Breast epithelium (tissue), 4 donors: Measurements from ENCODE around the gene HIC1. TPM values are rescaled to one million over a fixed set of nuclear protein-coding genes. Genes with fewer than 3 reads are reported as not detected.
A peak's percentile ranks its signal among the peaks of the same experiment; 100 is the strongest.

Source experiments
- DNase-seq, 2 donors: peaks; one replicate each; pipeline ENCODE4 v3.0.0-alpha.2; 2019; ENCODE audit warnings: low spot score in 2 of 2
- H3K27ac ChIP-seq, 2 donors: fragments of 200-600 bp; sonication (generic) in 1 of 2; one replicate each; pipeline ENCODE4 v1.5.1; 2016 to 2019; ENCODE audit warnings: mild to moderate bottlenecking in 1 of 2
- H3K27me3 ChIP-seq, 2 donors: fragments of 200-600 bp; sonication (generic) in 1 of 2; one replicate each; pipeline versions ENCODE4 v1.5.1 to v1.6.0; 2017 to 2019; ENCODE audit warnings: control low read depth in 1 of 2, mild to moderate bottlenecking in 1 of 2
- H3K36me3 ChIP-seq: fragments of 200-600 bp; one replicate; pipeline ENCODE4 v1.5.1; 2019
- H3K4me1 ChIP-seq, 2 donors: fragments of 200-600 bp; sonication (generic); one replicate each; pipeline ENCODE4 v1.5.1; 2016 to 2019; ENCODE audit warnings: control low read depth in 1 of 2
- H3K4me3 ChIP-seq, 3 donors: fragments of 200-600 bp; sonication (generic); 1 replicate in 2 of 3; 2 replicates in 1 of 3; pipeline ENCODE4 v1.5.1; 2016 to 2019; ENCODE audit warnings: mild to moderate bottlenecking in 3 of 3, moderate library complexity in 2 of 3
- H3K9me3 ChIP-seq, 2 donors: fragments of 200-600 bp; sonication (generic) in 1 of 2; one replicate each; pipeline ENCODE4 v1.5.1; 2016 to 2019; ENCODE audit warnings: control low read depth in 1 of 2
- POLR2A ChIP-seq: fragments of 450-650 bp; IDR thresholded peaks from one replicate; pipeline ENCODE4 v1.6.1; 2016; ENCODE audit warnings: antibody characterized with exemption, mild to moderate bottlenecking, moderate library complexity
- POLR2AphosphoS5 ChIP-seq, 3 donors: sonication (generic); formaldehyde crosslinking; IDR thresholded peaks; one replicate each; pipeline ENCODE4 v1.6.1; 2017; ENCODE audit warnings: antibody characterized with exemption in 3 of 3
- intact Hi-C: fragments of 100-400 bp; cut with DNase I; formaldehyde crosslinking; loops from one replicate; pipeline ENCODE4 v1.15.1; 2023; ENCODE audit warnings: low total_unique reads
- total RNA-seq, 3 donors: library from RNA; depleted of rRNA; stranded (reverse); fragments of >200 nt; gene quantifications; one replicate each; pipeline ENCODE4 v1.1.0, GENCODE V29; 2016
- TF ChIP-seq, protein P1 (sequence below), 3 donors: fragments of 450-650 bp; IDR thresholded peaks; one replicate each; pipeline ENCODE4 v1.5.1; 2016 to 2017; ENCODE audit warnings: antibody characterized with exemption in 3 of 3, mild to moderate bottlenecking in 3 of 3, moderate library complexity in 3 of 3

Gene HIC1
- total RNA-seq, 3 donors from 2014 or later: 12.6 to 16.4 (median 12.7) TPM

DNA sequence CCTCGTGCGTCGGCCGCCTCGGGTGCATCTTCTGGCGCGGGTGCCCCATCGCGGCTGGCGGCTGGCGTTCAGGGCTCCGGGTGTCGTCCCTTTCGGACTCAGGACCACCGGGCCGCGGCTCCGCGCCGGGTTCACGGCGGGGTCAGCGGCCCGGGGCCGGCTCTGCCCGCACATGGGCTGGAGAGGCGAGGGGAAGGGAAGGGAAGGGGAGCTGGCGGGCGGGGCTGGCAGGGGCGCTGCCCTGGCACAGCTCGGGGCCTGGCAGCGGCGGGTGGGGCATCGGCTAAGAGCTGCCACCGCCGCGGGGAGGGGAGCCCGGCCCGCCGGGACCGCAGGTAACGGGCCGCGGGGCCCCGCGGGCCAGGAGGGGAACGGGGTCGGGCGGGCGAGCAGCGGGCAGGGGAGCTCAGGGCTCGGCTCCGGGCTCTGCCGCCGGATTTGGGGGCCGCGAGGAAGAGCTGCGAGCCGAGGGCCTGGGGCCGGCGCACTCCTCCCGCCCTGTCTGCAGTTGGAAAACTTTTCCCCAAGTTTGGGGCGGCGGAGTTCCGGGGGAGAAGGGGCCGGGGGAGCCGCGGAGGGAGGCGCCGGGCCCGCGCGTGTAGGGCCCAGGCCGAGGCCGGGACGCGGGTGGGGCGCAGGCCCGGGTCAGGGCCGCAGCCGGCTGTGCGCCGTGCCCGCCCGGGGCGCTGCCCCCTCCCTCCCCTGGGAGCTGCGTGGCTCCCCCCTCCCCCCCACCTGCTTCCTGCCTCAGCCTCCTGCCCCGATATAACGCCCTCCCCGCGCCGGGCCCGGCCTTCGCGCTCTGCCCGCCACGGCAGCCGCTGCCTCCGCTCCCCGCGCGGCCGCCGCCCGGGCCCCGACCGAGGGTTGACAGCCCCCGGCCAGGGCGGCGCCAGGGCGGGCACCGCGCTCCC is 646 bp downstream of the HIC1 start:
- Histone ChIP-seq H3K4me3 (peak overlapping the region; percentile 61 to 84 (median 70)), H3K9me3 (no peaks in the 10 kb centered on the region), H3K27ac (peak overlapping the region; percentile 85 to 89), H3K4me1 (peaks cover 10 to 11% of the 10 kb centered on the region in 2 donors), H3K27me3 (no peaks in the 10 kb centered on the region), H3K36me3 (no peaks in the 10 kb centered on the region)
- DNase-seq: no peak
- no peak for TF ChIP-seq POLR2A
- TF ChIP-seq POLR2AphosphoS5 (IDR thresholded peaks at IDR 0.05): no peak
- TF ChIP-seq, protein P1, sequence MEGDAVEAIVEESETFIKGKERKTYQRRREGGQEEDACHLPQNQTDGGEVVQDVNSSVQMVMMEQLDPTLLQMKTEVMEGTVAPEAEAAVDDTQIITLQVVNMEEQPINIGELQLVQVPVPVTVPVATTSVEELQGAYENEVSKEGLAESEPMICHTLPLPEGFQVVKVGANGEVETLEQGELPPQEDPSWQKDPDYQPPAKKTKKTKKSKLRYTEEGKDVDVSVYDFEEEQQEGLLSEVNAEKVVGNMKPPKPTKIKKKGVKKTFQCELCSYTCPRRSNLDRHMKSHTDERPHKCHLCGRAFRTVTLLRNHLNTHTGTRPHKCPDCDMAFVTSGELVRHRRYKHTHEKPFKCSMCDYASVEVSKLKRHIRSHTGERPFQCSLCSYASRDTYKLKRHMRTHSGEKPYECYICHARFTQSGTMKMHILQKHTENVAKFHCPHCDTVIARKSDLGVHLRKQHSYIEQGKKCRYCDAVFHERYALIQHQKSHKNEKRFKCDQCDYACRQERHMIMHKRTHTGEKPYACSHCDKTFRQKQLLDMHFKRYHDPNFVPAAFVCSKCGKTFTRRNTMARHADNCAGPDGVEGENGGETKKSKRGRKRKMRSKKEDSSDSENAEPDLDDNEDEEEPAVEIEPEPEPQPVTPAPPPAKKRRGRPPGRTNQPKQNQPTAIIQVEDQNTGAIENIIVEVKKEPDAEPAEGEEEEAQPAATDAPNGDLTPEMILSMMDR (IDR thresholded peaks at IDR 0.05): no peak
- intact Hi-C loops: loop anchor here (5.0 kb wide), 1 partner anchor 187 kb away; no protein-coding TSS in a partner anchor

DNA sequence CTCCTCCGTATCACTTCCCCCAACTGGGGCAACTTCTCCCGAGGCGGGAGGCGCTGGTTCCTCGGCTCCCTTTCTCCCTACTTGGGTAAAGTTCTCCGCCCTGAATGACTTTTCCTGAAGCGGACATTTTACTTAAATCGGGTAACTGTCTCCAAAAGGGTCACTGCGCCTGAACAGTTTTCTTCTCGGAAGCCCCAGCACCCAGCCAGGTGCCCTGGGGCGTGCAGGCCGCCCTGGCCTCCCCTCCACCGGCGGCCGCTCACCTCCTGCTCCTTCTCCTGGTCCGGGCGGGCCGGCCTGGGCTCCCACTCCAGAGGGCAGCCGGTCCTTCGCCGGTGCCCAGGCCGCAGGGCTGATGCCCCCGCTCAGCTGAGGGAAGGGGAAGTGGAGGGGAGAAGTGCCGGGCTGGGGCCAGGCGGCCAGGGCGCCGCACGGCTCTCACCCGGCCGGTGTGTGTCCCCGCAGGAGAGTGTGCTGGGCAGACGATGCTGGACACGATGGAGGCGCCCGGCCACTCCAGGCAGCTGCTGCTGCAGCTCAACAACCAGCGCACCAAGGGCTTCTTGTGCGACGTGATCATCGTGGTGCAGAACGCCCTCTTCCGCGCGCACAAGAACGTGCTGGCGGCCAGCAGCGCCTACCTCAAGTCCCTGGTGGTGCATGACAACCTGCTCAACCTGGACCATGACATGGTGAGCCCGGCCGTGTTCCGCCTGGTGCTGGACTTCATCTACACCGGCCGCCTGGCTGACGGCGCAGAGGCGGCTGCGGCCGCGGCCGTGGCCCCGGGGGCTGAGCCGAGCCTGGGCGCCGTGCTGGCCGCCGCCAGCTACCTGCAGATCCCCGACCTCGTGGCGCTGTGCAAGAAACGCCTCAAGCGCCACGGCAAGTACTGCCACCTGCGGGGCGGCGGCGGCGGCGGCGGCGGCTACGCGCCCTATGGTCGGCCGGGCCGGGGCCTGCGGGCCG is 1.6 kb downstream of the HIC1 start:
- Histone ChIP-seq H3K9me3 (no peaks in the 10 kb centered on the region), H3K27ac (peak overlapping the region; percentile 85 to 89), H3K27me3 (no peaks in the 10 kb centered on the region), H3K4me3 (peak overlapping the region; percentile 61 to 84 (median 70)), H3K4me1 (peaks cover 3 to 6% of the 10 kb centered on the region in 2 donors), H3K36me3 (no peaks in the 10 kb centered on the region)
- TF ChIP-seq POLR2A: no peak
- TF ChIP-seq, protein P1 (IDR thresholded peaks at IDR 0.05): no peak
- TF ChIP-seq POLR2AphosphoS5 (IDR thresholded peaks at IDR 0.05): peak in 1 of 3 donors; percentile 22
- no peak for DNase-seq
- intact Hi-C loops: loop anchor here (5.0 kb wide), 1 partner anchor 186 kb away; no protein-coding TSS in a partner anchor

DNA sequence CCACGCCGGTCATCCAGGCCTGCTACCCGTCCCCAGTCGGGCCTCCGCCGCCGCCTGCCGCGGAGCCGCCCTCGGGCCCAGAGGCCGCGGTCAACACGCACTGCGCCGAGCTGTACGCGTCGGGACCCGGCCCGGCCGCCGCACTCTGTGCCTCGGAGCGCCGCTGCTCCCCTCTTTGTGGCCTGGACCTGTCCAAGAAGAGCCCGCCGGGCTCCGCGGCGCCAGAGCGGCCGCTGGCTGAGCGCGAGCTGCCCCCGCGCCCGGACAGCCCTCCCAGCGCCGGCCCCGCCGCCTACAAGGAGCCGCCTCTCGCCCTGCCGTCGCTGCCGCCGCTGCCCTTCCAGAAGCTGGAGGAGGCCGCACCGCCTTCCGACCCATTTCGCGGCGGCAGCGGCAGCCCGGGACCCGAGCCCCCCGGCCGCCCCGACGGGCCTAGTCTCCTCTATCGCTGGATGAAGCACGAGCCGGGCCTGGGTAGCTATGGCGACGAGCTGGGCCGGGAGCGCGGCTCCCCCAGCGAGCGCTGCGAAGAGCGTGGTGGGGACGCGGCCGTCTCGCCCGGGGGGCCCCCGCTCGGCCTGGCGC is 2.4 kb downstream of the HIC1 start:
- Histone ChIP-seq H3K27ac (peak overlapping the region; percentile 74 to 89), H3K27me3 (no peaks in the 10 kb centered on the region), H3K4me1 (peaks cover 2 to 6% of the 10 kb centered on the region in 2 donors), H3K36me3 (no peaks in the 10 kb centered on the region), H3K4me3 (peak overlapping the region; percentile 61 to 84 (median 70)), H3K9me3 (no peaks in the 10 kb centered on the region)
- no peak for TF ChIP-seq POLR2A
- TF ChIP-seq POLR2AphosphoS5 (IDR thresholded peaks at IDR 0.05): no peak
- TF ChIP-seq, protein P1 (IDR thresholded peaks at IDR 0.05): no peak
- DNase-seq: no peak
- intact Hi-C loops: loop anchor here (5.0 kb wide), 1 partner anchor 185 kb away; no protein-coding TSS in a partner anchor

DNA sequence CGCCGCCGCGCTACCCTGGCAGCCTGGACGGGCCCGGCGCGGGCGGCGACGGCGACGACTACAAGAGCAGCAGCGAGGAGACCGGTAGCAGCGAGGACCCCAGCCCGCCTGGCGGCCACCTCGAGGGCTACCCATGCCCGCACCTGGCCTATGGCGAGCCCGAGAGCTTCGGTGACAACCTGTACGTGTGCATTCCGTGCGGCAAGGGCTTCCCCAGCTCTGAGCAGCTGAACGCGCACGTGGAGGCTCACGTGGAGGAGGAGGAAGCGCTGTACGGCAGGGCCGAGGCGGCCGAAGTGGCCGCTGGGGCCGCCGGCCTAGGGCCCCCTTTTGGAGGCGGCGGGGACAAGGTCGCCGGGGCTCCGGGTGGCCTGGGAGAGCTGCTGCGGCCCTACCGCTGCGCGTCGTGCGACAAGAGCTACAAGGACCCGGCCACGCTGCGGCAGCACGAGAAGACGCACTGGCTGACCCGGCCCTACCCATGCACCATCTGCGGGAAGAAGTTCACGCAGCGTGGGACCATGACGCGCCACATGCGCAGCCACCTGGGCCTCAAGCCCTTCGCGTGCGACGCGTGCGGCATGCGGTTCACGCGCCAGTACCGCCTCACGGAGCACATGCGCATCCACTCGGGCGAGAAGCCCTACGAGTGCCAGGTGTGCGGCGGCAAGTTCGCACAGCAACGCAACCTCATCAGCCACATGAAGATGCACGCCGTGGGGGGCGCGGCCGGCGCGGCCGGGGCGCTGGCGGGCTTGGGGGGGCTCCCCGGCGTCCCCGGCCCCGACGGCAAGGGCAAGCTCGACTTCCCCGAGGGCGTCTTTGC is 3.1 kb downstream of the HIC1 start:
- Histone ChIP-seq H3K36me3 (no peaks in the 10 kb centered on the region), H3K9me3 (no peaks in the 10 kb centered on the region), H3K4me3 (peak overlapping the region; percentile 61 to 84 (median 70)), H3K27me3 (no peaks in the 10 kb centered on the region), H3K4me1 (peaks cover 2 to 6% of the 10 kb centered on the region in 2 donors), H3K27ac (peak overlapping the region; percentile 74 to 89)
- DNase-seq: no peak
- TF ChIP-seq POLR2A: no peak
- intact Hi-C loops: loop anchor here (5.0 kb wide), 1 partner anchor 184 kb away; no protein-coding TSS in a partner anchor
